ENCODE measurements around the gene CLDN18. TPM values are rescaled to one million over a fixed set of nuclear protein-coding genes. Genes with fewer than 3 reads are reported as not detected.

CLDN18 gene
- total RNA-seq, 1 experiment from 2014 or later = not detected

Other genes starting within 250 kb of the CLDN18 start
- not detected in 2 replicates for gene SOX14, start 245.8 kb upstream of the CLDN18 start, total RNA-seq (2021)
- gene DZIP1L, start 105.4 kb downstream of the CLDN18 start, total RNA-seq (2021) = 2.3 and 6.1 TPM in 2 replicates
- gene A4GNT, start 122.2 kb downstream of the CLDN18 start, total RNA-seq (2021) = not detected in 2 replicates
- gene DBR1, start 164.8 kb downstream of the CLDN18 start, total RNA-seq (2021) = 17.4 and 18.4 TPM in 2 replicates
- gene ARMC8, start 177.1 kb downstream of the CLDN18 start, total RNA-seq (2021) = 32.2 and 32.4 TPM in 2 replicates